OCI-LY7 (cell line): ENCODE results near the gene VSIG1. TPM values are rescaled to one million over a fixed set of nuclear protein-coding genes. Genes with fewer than 3 reads are reported as not detected.

ENCODE experiments used
- BruUV-seq: library from RNA; stranded (reverse); fragments of 400-500 nt; replicated peaks from 2 replicates; lab custom pipeline; 2021; lab: Mats Ljungman, UMichigan
- CTCF ChIA-PET: fragments of 300-600 bp; sonication (Branson Sonifier 250); formaldehyde crosslinking; loops from one replicate; lab custom pipeline; 2022; ENCODE audit warnings: antibody characterized with exemption; ENCODE audit not compliant: unreplicated experiment; lab: Charles Lee
- POLR2A ChIA-PET: fragments of 300-600 bp; sonication (Branson Sonifier 250); formaldehyde crosslinking; loops from one replicate; lab custom pipeline; 2022; ENCODE audit warnings: antibody characterized with exemption; lab: Charles Lee
- DNase-seq: peaks from one replicate; pipeline ENCODE4 v3.0.0-alpha.2; 2015; ENCODE audit warnings: low spot score
- H2AFZ ChIP-seq: fragments of 200-600 bp; sonication (generic), shearing (Covaris generic); 2 replicates; pipeline ENCODE4 v1.6.1; 2014; ENCODE audit warnings: mild to moderate bottlenecking, antibody characterized with exemption, low read length, moderate library complexity
- H3K27ac ChIP-seq: fragments of 200-600 bp; sonication (generic); 2 replicates; pipeline ENCODE4 v1.5.1; 2014; ENCODE audit warnings: mixed run types, low read depth, mild to moderate bottlenecking, moderate library complexity, low read length, inconsistent platforms; ENCODE audit not compliant: poor library complexity, severe bottlenecking
- H3K36me3 ChIP-seq: fragments of 200-600 bp; sonication (generic); 2 replicates; pipeline ENCODE4 v1.6.1; 2014; ENCODE audit warnings: mild to moderate bottlenecking, antibody characterized with exemption, low read length, moderate library complexity, mixed read lengths; ENCODE audit not compliant: insufficient read depth
- H3K4me1 ChIP-seq: fragments of 200-600 bp; sonication (generic); 2 replicates; pipeline ENCODE4 v1.5.1; 2014; ENCODE audit warnings: mild to moderate bottlenecking, low read length; ENCODE audit not compliant: insufficient read depth, poor library complexity, severe bottlenecking
- H3K4me2 ChIP-seq: fragments of 200-600 bp; sonication (generic); 2 replicates; pipeline ENCODE4 v1.6.1; 2014; ENCODE audit warnings: mild to moderate bottlenecking, low read length
- H3K4me3 ChIP-seq: fragments of 200-600 bp; sonication (generic); 2 replicates; pipeline ENCODE4 v1.5.1; 2014; ENCODE audit warnings: mild to moderate bottlenecking, low read depth, low read length; ENCODE audit not compliant: poor library complexity, severe bottlenecking
- H3K79me2 ChIP-seq: fragments of 200-600 bp; sonication (generic); 2 replicates; pipeline ENCODE4 v1.6.1; 2016; ENCODE audit warnings: low read depth, mild to moderate bottlenecking, low read length, moderate library complexity, mixed read lengths; ENCODE audit not compliant: insufficient read depth
- H3K9me2 ChIP-seq: fragments of 200-600 bp; sonication (generic); 2 replicates; pipeline ENCODE4 v1.6.1; 2016; ENCODE audit warnings: mild to moderate bottlenecking, low read length, mixed read lengths; ENCODE audit not compliant: insufficient read depth
- H3K9me3 ChIP-seq: fragments of 200-600 bp; sonication (generic); 2 replicates; pipeline ENCODE4 v1.6.1; 2014; ENCODE audit warnings: mild to moderate bottlenecking, mixed run types, low read length, mixed read lengths
- H4K20me1 ChIP-seq: fragments of 200-600 bp; sonication (generic); 2 replicates; pipeline ENCODE4 v1.6.1; 2014; ENCODE audit warnings: mild to moderate bottlenecking, antibody characterized with exemption, low read length, moderate library complexity, mixed read lengths; ENCODE audit not compliant: insufficient read depth
- EZH2phosphoT487 ChIP-seq: fragments of 200-600 bp; sonication (generic); IDR thresholded peaks from 2 replicates; pipeline ENCODE4 v1.6.1; 2018; ENCODE audit warnings: low read depth, borderline replicate concordance, mild to moderate bottlenecking, mixed run types, antibody characterized with exemption, low read length, moderate library complexity, mixed read lengths
- intact Hi-C: fragments of 100-400 bp; cut with micrococcal nuclease; formaldehyde crosslinking; loops from one replicate; pipeline ENCODE4 v1.10.0; 2022; ENCODE audit not compliant: unreplicated experiment
- total RNA-seq, 2 experiments: library from RNA; depleted of rRNA in 1 of 2; stranded (reverse); fragments of >200 nt in 1 of 2; shearing (Covaris generic) in 1 of 2; gene quantifications; 2 replicates each; pipeline ENCODE4 v1.2.3, GENCODE V29; 2014 to 2022
- TF ChIP-seq, protein P1 (sequence below): fragments of 200-600 bp; sonication (generic); conservative IDR thresholded peaks from 2 replicates; pipeline ENCODE4 v1.5.1; 2014; ENCODE audit warnings: mild to moderate bottlenecking, antibody characterized with exemption, low read length, moderate library complexity, mixed read lengths

VSIG1 gene
- total RNA-seq, 2 experiments from 2014 or later, result not detected

- POLR2A ChIA-PET, result no interaction called here
- Histone ChIP-seq H3K27ac (no peak overlapping the region), H3K79me2 (no peaks in the 10 kb centered on the region), H3K9me3 (no peaks in the 10 kb centered on the region), H2AFZ (no peak overlapping the region), H3K4me3 (no peak overlapping the region), H3K9me2 (no peaks in the 10 kb centered on the region), H3K4me1 (no peaks in the 10 kb centered on the region), H3K36me3 (no peaks in the 10 kb centered on the region), H4K20me1 (no peaks in the 10 kb centered on the region), H3K4me2 (no peak overlapping the region)
- DNase-seq, result no peak
- TF ChIP-seq, protein P1, sequence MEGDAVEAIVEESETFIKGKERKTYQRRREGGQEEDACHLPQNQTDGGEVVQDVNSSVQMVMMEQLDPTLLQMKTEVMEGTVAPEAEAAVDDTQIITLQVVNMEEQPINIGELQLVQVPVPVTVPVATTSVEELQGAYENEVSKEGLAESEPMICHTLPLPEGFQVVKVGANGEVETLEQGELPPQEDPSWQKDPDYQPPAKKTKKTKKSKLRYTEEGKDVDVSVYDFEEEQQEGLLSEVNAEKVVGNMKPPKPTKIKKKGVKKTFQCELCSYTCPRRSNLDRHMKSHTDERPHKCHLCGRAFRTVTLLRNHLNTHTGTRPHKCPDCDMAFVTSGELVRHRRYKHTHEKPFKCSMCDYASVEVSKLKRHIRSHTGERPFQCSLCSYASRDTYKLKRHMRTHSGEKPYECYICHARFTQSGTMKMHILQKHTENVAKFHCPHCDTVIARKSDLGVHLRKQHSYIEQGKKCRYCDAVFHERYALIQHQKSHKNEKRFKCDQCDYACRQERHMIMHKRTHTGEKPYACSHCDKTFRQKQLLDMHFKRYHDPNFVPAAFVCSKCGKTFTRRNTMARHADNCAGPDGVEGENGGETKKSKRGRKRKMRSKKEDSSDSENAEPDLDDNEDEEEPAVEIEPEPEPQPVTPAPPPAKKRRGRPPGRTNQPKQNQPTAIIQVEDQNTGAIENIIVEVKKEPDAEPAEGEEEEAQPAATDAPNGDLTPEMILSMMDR, result no peak
- TF ChIP-seq EZH2phosphoT487, result no peak
- CTCF ChIA-PET, result no interaction called here
- intact Hi-C loops, result no loop called here
- no TSS peak for BruUV-seq
Measured at GRCh38 chrX:108114541-108114940, 69.7 kb downstream of the VSIG1 start.

DNA sequence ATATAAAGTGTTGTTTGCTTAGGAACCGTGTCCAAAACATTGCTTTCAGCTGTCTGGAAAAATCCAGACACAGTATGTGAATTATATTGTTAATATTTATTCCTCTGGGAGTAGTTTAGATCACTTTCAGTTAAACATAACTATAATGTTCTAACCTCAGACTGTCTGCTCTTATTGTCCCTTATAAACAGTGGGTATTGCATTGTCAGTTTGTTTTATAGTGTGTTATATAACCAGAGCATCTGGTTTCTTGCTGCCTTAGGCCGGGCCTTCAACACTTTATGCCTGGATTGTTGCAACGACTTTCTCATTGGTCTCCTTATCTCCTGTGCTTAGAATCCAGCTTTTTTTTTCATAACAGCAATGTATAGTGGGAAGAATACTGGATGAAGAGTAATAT, 73.1 kb downstream of the VSIG1 start:
- no peak for TF ChIP-seq EZH2phosphoT487
- TF ChIP-seq, protein P1, result no peak
- H3K4me2 ChIP-seq, result no peak overlapping the region
- no peak overlapping the region for H3K4me3 ChIP-seq
- no peaks in the 10 kb centered on the region for H3K79me2 ChIP-seq
- no peaks in the 10 kb centered on the region for H3K9me2 ChIP-seq
- no peak for DNase-seq
- H3K4me1 ChIP-seq, result no peaks in the 10 kb centered on the region
- no TSS peak for BruUV-seq
- no peak overlapping the region for H2AFZ ChIP-seq
- no peaks in the 10 kb centered on the region for H4K20me1 ChIP-seq
- CTCF ChIA-PET, result no interaction called here
- H3K9me3 ChIP-seq, result no peaks in the 10 kb centered on the region
- H3K27ac ChIP-seq, result no peak overlapping the region
- POLR2A ChIA-PET, result no interaction called here
- H3K36me3 ChIP-seq, result no peaks in the 10 kb centered on the region
- intact Hi-C loops, result no loop called here

- Histone ChIP-seq H3K36me3 (no peaks in the 10 kb centered on the region), H3K9me3 (no peaks in the 10 kb centered on the region), H3K79me2 (no peaks in the 10 kb centered on the region), H4K20me1 (no peaks in the 10 kb centered on the region), H3K4me1 (no peaks in the 10 kb centered on the region), H3K27ac (no peak overlapping the region), H3K9me2 (no peaks in the 10 kb centered on the region), H3K4me2 (no peak overlapping the region), H3K4me3 (no peak overlapping the region), H2AFZ (no peak overlapping the region)
- CTCF ChIA-PET, result no interaction called here
- no TSS peak for BruUV-seq
- DNase-seq, result no peak
- POLR2A ChIA-PET, result interaction anchor here (1.2 kb wide), 1 partner anchor 11 kb away, joined by 3 read pairs; no protein-coding TSS in a partner anchor
- intact Hi-C loops, result no loop called here
- TF ChIP-seq, protein P1, result no peak
- TF ChIP-seq EZH2phosphoT487, result no peak
Measured at GRCh38 chrX:108121291-108121690, 76.4 kb downstream of the VSIG1 start.
